GM12878 (cell line): ENCODE data around the gene MSH2. TPM values are rescaled to one million over a fixed set of nuclear protein-coding genes. Genes with fewer than 3 reads are reported as not detected.

Experiments
- BRCA1 ChIP-seq: IDR thresholded peaks from 2 replicates; pipeline ENCODE4 v1.6.1; 2011; ENCODE audit warnings: low read depth, low read length, improper control_type of control experiment
- CEBPB ChIP-seq, 2 experiments: fragments of 150-350 bp in 1 of 2; IDR thresholded peaks; 2 replicates each; pipeline ENCODE4 v1.6.1; 2012 to 2014; ENCODE audit warnings: low read depth in 2 of 2, low read length in 2 of 2, borderline replicate concordance in 1 of 2, inconsistent platforms in 1 of 2
- CHD2 ChIP-seq: IDR thresholded peaks from 2 replicates; pipeline ENCODE4 v1.6.1; 2011; ENCODE audit warnings: low read depth, low read length, improper control_type of control experiment, borderline replicate concordance
- EZH2 ChIP-seq: IDR thresholded peaks from 2 replicates; pipeline ENCODE4 v1.6.1; 2012; ENCODE audit warnings: low read depth, mild to moderate bottlenecking, control low read depth, inconsistent platforms, low read length, borderline replicate concordance; ENCODE audit not compliant: control insufficient read depth
- FOXM1 ChIP-seq: IDR thresholded peaks from 2 replicates; pipeline ENCODE4 v1.6.1; 2012; ENCODE audit warnings: low read depth, mild to moderate bottlenecking, inconsistent platforms, low read length, moderate library complexity
- HCFC1 ChIP-seq: fragments of 150-350 bp; IDR thresholded peaks from 2 replicates; pipeline ENCODE4 v1.6.1; 2014; ENCODE audit warnings: low read length
- JUNB ChIP-seq: IDR thresholded peaks from 2 replicates; pipeline ENCODE4 v1.6.1; 2016; ENCODE audit warnings: antibody characterized with exemption, mild to moderate bottlenecking
- MTA3 ChIP-seq: IDR thresholded peaks from 2 replicates; pipeline ENCODE4 v1.6.1; 2012; ENCODE audit warnings: low read length, inconsistent platforms, borderline replicate concordance
- NKRF ChIP-seq: fragments of 450-650 bp; conservative IDR thresholded peaks from 2 replicates; pipeline ENCODE4 v1.6.1; 2017; ENCODE audit warnings: mild to moderate bottlenecking, moderate library complexity
- NR2F1 ChIP-seq: fragments of 450-650 bp; conservative IDR thresholded peaks from 2 replicates; pipeline ENCODE4 v1.6.1; 2017; ENCODE audit warnings: mild to moderate bottlenecking
- PAX5 ChIP-seq: IDR thresholded peaks from 2 replicates; pipeline ENCODE4 v1.6.1; 2011; ENCODE audit warnings: low read depth, low read length, borderline replicate concordance
- RAD21 ChIP-seq: IDR thresholded peaks from 2 replicates; pipeline ENCODE4 v1.6.1; 2011; ENCODE audit warnings: mild to moderate bottlenecking, low read depth, low read length, moderate library complexity; ENCODE audit not compliant: insufficient read depth
- RELB ChIP-seq: fragments of 450-650 bp; IDR thresholded peaks from 2 replicates; pipeline ENCODE4 v1.6.1; 2017; ENCODE audit warnings: low read depth, mild to moderate bottlenecking, moderate library complexity
- SMC3 ChIP-seq: IDR thresholded peaks from 2 replicates; pipeline ENCODE4 v1.6.1; 2011; ENCODE audit warnings: low read length, improper control_type of control experiment, borderline replicate concordance
- SREBF1 ChIP-seq: IDR thresholded peaks from 2 replicates; pipeline ENCODE4 v1.6.1; 2012; ENCODE audit warnings: mild to moderate bottlenecking, low read length
- TCF3 ChIP-seq: IDR thresholded peaks from 2 replicates; pipeline ENCODE4 v1.6.1; 2012; ENCODE audit warnings: low read depth, mild to moderate bottlenecking, low read length, borderline replicate concordance; ENCODE audit not compliant: insufficient read depth
- ZSCAN29 ChIP-seq: fragments of 450-650 bp; IDR thresholded peaks from 2 replicates; pipeline ENCODE4 v1.6.1; 2017; ENCODE audit warnings: mild to moderate bottlenecking, moderate library complexity
- polyA plus RNA-seq, 11 experiments: library from polyadenylated mRNA; depleted of rRNA in 4 of 11; unstranded in 6 of 11; stranded (reverse) in 5 of 11; fragments of >200 nt; fragmentation: Nextera tagmentation in 4 of 11; fragmentation: Illumina TruSeq in 1 of 11; extraction: Ambion mirVana in 4 of 11; extraction: Trizol in 1 of 11; gene quantifications; 1 replicate in 1 of 11; 2 replicates in 10 of 11; pipeline versions ENCODE4 v1.2.1 to v1.2.3, GENCODE V29; 2011 to 2016; ENCODE audit warnings: inconsistent platforms in 2 of 11, missing spikeins in 2 of 11, low read depth in 1 of 11
- total RNA-seq, 4 experiments: library from RNA; depleted of rRNA in 3 of 4; stranded (reverse); fragments of >200 nt in 3 of 4; fragmentation: Illumina TruSeq in 1 of 4; extraction: Trizol in 1 of 4; gene quantifications; 2 replicates each; pipeline versions ENCODE4 v1.2.1 to v1.2.3, GENCODE V29; 2013 to 2021
- TF ChIP-seq, protein P1 (sequence below): fragments of 450-650 bp; IDR thresholded peaks from 2 replicates; pipeline ENCODE4 v1.6.1; 2018; ENCODE audit warnings: mild to moderate bottlenecking, low read depth, moderate library complexity; ENCODE audit not compliant: partially characterized antibody
- TF ChIP-seq, protein P2 (sequence below): IDR thresholded peaks from 2 replicates; pipeline ENCODE4 v1.6.1; 2012; ENCODE audit warnings: improper control_type of control experiment, low read depth, low read length; ENCODE audit not compliant: insufficient replicate concordance

The MSH2 gene
- total and polyA plus RNA-seq, 10 of the 15 experiments (the other 5 are each of a cell fraction or from before 2014, with no cell fraction given): 24.3 to 94.4 (median 55.5) TPM

GRCh38 chr2:47486841-47487497 is 84.0 kb downstream of the MSH2 start (continued):
- TF ChIP-seq NKRF: no peak
- peak; percentile 42; the same call in 1 of the 2 replicates for TF ChIP-seq MTA3
- TF ChIP-seq JUNB: no peak
- TF ChIP-seq NR2F1: peak; percentile 81
- no peak for TF ChIP-seq SMC3
- peak; percentile 66; the same call in 1 of the 2 replicates for TF ChIP-seq PAX5
- TF ChIP-seq, protein P1, sequence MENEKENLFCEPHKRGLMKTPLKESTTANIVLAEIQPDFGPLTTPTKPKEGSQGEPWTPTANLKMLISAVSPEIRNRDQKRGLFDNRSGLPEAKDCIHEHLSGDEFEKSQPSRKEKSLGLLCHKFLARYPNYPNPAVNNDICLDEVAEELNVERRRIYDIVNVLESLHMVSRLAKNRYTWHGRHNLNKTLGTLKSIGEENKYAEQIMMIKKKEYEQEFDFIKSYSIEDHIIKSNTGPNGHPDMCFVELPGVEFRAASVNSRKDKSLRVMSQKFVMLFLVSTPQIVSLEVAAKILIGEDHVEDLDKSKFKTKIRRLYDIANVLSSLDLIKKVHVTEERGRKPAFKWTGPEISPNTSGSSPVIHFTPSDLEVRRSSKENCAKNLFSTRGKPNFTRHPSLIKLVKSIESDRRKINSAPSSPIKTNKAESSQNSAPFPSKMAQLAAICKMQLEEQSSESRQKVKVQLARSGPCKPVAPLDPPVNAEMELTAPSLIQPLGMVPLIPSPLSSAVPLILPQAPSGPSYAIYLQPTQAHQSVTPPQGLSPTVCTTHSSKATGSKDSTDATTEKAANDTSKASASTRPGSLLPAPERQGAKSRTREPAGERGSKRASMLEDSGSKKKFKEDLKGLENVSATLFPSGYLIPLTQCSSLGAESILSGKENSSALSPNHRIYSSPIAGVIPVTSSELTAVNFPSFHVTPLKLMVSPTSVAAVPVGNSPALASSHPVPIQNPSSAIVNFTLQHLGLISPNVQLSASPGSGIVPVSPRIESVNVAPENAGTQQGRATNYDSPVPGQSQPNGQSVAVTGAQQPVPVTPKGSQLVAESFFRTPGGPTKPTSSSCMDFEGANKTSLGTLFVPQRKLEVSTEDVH: no peak
- no peak; the same call in 1 of the 2 replicates for TF ChIP-seq RELB
- no peak for TF ChIP-seq SREBF1
- TF ChIP-seq TCF3: no peak
- no peak for TF ChIP-seq RAD21
- TF ChIP-seq BRCA1: no peak
- TF ChIP-seq ZSCAN29: no peak
- TF ChIP-seq FOXM1: no peak
- TF ChIP-seq EZH2: no peak
- TF ChIP-seq CHD2: no peak
- TF ChIP-seq CEBPB (IDR thresholded peaks at IDR 0.05; ENCODE audit: borderline replicate concordance in 1 of 2, low read depth in 2 of 2, low read length in 2 of 2): no peak
- TF ChIP-seq, protein P2, sequence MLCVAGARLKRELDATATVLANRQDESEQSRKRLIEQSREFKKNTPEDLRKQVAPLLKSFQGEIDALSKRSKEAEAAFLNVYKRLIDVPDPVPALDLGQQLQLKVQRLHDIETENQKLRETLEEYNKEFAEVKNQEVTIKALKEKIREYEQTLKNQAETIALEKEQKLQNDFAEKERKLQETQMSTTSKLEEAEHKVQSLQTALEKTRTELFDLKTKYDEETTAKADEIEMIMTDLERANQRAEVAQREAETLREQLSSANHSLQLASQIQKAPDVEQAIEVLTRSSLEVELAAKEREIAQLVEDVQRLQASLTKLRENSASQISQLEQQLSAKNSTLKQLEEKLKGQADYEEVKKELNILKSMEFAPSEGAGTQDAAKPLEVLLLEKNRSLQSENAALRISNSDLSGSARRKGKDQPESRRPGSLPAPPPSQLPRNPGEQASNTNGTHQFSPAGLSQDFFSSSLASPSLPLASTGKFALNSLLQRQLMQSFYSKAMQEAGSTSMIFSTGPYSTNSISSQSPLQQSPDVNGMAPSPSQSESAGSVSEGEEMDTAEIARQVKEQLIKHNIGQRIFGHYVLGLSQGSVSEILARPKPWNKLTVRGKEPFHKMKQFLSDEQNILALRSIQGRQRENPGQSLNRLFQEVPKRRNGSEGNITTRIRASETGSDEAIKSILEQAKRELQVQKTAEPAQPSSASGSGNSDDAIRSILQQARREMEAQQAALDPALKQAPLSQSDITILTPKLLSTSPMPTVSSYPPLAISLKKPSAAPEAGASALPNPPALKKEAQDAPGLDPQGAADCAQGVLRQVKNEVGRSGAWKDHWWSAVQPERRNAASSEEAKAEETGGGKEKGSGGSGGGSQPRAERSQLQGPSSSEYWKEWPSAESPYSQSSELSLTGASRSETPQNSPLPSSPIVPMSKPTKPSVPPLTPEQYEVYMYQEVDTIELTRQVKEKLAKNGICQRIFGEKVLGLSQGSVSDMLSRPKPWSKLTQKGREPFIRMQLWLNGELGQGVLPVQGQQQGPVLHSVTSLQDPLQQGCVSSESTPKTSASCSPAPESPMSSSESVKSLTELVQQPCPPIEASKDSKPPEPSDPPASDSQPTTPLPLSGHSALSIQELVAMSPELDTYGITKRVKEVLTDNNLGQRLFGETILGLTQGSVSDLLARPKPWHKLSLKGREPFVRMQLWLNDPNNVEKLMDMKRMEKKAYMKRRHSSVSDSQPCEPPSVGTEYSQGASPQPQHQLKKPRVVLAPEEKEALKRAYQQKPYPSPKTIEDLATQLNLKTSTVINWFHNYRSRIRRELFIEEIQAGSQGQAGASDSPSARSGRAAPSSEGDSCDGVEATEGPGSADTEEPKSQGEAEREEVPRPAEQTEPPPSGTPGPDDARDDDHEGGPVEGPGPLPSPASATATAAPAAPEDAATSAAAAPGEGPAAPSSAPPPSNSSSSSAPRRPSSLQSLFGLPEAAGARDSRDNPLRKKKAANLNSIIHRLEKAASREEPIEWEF: no peak
- TF ChIP-seq HCFC1: no peak
